Amygdala (tissue), 56 donors: ENCODE data around the gene HEPHL1.
A peak's percentile ranks its signal among the peaks of the same experiment; 100 is the strongest.

Experiments used
- DNase-seq, 56 donors: peaks; one replicate each; lab custom pipeline; 2025; lab: John Stamatoyannopoulos, UW

The HEPHL1 gene

DNA sequence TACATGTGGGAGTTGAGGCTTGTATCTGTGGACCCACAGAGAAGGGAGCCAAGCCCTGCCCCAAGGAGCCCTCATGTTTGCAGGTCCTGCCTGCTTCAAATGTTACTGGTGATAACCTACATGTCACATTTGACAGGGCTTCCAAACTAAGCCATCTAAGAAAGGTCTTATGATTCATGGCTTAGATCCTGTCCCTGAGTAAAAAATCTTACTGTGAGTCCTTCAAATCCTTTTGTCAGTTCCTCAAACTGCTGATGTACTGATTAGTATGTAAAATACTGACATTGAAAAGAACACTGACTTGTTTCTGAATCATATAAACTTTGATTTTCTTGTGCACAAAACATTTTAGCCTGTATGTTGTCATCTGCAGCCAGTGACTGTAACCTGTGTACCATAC, 106.5 kb downstream of the HEPHL1 start:
- no peak for DNase-seq

DNA sequence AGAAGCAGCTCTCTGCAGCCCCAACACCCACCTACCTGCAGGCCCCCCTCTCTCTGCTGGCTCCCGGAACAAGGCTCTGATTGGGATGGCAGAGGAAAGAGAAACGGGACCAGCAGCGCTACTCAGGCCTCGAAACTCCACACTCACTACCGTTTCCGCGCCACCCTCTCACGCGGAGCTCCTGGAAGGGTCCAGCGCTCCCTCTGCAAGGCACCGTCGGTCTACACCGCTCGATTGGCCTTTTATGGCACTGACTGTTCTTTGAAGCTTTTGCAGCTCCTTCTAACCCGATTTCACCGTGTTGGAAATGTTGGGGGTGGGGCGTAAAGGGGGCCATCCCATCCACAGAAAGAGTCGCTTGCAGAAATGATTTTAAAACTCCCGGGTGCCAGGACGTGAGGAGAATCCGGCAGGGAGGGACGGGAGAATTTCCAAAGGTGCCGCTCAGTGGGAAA, 107.2 kb downstream of the HEPHL1 start:
- peak in 7 of 56 donors; percentile 42 to 80 (median 60) for DNase-seq

DNA sequence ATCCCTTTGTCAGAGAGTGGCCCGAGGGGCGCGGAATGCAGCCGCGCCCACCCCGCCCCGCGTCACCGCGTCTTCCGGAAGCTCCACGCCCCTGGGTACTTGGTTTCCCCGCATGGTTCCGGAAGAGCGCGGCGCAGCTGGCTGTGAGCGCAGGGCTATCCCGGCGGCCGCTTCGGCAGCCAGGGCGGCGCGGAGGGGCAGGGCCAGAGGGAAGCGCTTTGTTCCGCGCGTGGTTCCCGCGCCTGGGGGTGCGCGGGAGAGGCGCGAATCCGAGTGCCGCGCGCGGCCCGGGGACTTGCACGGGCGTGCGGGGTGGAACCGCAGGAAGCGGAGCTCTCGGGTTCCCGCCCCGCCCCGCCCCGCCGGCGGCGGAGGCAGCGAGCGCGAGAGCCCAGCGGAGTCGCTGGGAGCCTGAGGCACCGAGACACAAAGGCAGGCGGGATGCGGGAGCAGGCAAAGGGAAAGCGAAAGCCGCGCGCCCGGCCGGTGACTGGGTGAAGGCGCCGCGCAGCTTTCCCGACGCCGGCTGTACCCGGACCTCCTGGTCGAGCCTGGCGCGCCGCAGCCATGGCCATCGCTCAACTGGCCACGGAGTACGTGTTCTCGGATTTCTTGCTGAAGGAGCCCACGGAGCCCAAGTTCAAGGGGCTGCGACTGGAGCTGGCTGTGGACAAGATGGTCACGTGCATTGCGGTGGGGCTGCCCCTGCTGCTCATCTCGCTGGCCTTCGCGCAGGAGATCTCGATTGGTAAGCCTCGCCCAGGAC, 107.8 kb downstream of the HEPHL1 start, which contains the start of gene PANX1:
TSS of gene PANX1 (plus strand) at position 96 of the 766 bp plus-strand sequence. CDS start at position 568, 472 bp downstream.
- peak in 42 of 56 donors; percentile 33 to 82 (median 66) for DNase-seq

DNA sequence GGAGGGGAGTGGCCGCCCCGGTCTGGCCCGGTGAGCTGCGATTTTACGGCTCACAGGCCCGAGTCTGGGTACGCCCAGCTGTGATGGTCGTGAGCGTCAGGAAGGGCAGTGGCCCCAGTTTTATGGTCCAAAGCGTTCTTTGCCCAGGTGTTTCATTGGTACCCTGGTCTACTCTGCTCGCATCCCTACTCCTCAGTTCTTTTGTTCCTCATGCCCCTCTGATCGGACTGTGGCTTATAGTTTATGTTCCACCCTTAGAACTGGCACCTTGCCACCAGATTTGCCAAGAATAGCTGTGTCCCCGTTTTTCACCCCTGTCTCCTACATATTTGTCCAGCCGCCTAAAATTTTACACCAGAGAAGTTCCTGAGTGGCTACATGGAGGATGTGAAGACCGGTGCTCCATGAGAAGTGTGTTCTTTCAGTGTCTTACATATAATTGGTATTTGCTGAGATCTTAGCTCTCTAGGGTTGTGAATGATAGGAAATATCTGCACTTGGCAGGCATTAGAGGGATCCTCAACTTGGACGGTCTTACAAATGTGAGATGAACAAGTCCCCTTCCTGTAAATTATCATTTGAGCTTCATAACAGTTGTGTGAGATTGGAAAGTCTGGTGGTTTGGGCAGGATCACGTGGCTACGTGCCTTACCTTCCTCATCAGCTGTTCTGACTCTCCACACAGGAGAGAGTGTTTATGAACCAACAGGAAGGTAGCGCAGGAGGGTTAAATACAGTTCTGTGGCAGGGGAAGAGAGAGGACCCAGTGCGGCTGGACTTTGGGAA, 108.6 kb downstream of the HEPHL1 start:
- DNase-seq: no peak

DNA sequence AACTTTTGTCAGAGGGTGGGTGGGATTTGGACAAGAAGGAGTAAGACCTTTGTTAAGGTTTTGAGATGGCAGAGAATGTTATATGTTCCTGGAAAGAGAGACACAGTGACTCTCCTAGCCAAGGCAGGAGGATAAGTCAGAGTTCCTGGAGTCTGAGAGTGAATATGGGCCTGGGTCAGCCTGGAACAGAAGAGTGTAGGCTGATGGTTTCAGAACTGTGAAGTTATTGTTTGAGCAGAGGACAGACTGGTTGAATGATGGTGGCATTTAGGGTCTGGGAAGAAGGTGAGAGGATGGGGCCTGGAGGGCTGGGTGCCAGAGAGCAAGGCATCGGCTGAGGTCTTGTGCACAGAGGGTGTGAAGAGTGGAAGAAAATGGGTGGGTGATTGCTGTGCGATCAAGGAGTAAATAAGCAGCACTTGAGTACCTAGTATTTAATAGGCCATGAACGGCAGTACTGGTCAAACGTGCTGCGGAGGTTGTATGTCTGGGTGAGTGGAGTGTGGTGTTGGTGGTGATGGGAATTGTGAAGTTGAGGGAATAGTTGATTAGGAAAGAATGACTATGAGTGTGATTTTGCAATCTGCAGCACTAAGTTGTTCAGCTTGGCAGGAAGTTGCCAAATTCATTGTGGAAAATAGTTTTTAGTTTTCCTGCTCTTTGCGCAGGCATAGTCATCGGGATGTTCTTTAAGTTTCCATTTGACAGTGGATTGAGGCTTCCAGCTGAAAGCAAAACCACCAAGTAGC, 109.3 kb downstream of the HEPHL1 start:
- no peak for DNase-seq

DNA sequence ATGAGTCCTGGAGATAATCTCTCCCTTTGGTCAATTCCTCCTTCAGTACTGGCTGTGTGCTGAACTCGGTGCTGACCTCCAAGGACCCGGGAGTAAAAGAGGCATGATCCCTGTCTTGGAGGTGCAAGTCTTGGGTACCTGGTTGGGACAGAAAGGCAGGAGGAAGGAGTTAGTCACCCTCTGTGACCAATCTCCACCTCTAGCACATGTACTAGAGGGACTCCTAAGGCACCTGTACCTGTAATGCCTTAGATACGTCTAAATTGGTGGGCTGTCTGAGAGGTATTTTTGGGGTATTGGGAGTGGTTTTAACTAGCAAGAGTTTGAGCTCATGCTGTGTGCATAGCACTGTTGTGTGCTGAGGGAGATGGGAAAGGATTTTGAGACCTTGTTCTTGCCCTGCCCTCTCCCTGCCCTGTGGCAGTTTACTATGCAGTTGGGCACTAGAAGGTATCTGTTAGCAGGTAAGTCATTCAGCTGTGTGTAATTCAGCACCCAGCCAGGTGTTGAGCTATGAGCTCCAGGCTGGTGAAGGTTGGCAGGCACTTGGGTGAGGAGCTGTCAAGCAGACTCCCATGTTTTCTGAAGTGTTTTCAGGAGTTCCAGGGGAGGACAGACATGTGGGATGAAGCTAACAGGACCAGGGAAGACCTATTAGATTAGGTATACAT, 110.0 kb downstream of the HEPHL1 start:
- no peak for DNase-seq

DNA sequence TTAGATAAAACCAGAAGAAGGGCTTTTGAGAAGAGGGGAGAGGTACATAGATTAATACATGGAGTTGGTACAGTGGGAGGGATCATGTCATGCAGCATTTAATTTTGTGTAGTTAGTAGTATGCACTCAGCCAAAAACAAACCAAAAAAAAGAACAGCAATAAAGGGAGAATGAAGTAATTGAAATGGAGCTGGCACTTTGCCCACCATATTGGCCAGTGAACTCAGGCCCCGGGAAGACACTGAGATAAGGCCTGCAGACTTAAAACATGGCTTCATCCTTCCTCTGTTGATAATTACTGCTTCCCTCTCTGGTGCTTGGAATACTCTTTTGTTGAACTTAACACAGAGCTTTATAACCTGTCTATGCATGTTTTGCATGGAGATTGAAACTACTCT, 110.6 kb downstream of the HEPHL1 start:
- DNase-seq: no peak

DNA sequence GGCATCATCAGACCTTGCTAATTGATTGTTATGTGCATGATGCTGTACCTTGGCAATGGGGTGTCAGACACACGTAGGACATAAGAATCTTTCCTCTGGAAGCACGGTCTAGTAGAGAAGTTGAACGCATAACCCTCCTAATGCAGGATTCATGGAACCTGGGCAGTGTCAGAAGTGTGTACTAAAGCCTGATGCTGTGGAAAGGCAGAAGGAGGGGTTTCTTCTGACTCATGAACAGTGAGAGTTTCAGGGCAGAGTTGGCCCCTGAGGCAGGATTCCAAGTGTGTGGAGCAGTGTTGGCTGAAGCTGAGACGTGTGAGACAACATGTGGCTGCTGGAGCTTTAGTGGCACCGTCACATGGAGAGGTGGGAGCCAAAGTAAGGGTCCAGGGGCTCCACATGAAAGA, 111.0 kb downstream of the HEPHL1 start:
- no peak for DNase-seq

DNA sequence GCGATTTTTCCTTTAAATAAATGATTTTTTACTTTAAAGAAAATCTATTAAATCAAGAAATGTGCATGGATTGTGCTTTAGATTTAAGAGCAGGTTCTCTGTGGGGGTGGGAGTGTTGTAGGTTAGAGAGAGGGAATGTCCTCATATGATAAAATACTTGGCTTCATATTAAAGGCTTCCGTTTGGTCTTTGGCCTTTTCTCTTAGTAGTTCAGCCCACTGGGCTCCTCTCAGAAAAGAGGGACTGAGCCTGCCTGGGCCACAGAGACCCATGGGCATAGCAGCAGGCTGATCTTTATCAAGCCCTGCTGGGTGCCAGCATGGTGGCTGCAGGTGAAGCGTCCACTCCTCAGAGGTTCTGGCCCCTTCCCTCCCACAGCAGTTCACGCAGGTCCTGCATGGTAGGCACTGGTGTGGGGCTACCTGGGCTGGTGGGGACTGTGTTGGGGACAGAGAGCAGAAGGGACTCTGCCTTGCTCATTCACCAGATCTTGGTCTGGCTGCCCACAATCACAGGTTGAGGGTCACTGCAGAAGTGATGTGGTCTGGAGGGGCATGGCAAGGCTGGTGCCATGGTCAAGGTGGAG, 111.8 kb downstream of the HEPHL1 start:
- no peak for DNase-seq

DNA sequence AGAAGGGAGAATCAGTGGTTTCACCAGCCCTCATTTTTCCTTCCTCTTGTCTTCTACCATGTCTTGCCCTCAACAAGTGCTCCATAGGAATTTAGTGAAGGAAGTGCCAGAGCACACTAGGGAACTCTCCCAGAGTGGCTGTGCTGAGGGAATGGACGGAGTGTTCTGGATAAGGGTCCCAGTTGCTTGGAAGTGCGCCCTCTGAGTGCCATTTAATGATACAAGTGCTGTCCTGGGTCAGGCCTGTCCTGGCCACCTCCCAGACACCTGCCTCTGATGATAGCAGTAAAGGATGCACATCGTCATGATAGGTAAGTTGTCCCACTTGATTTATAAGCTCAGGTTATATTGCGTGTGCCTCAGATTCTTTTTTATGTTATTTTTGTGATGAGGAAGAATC, 112.6 kb downstream of the HEPHL1 start:
- DNase-seq: no peak

DNA sequence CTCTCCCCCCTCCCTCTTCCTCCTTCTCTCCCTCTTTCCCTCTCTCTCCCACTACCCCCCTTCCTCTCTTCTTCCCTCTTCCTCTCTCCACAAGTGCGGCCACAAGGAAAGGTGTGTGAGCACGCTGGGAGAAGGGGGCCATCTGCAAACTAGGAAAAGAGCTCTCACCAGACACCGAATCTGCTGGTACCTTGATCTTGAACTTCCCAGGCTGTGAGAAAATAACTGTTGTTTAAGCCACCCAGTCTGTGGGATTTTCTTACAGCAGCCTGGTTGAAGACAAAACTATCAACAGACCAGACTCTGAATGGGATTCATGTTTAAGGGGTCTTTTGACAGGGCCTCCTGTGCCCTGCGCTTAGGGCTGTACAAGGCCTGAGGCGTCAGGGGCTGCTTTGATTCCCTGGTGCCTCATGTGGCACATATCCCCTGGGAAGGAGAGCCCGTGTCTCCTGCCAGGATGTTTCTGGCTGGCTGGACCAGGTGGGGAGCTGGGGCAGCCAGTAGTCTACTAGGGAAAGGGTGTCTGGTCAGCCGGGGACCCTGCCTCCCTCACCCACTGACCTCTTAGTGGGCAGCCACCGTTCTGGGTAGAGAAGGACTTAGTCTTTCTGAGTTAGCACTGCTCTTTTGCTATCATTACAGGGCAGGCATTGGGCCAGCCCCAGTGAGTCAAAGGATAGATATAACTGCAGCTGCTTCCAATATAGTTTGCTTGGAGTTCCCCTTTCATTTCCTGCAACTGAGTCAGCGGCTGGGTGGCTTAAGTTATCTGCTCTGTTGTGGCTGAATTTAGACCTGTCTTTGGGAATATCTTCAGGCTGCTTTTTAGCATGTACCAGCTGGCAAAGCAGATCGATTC, 113.7 kb downstream of the HEPHL1 start:
- DNase-seq: peak in 10 of 56 donors; percentile 6 to 48 (median 14)

DNA sequence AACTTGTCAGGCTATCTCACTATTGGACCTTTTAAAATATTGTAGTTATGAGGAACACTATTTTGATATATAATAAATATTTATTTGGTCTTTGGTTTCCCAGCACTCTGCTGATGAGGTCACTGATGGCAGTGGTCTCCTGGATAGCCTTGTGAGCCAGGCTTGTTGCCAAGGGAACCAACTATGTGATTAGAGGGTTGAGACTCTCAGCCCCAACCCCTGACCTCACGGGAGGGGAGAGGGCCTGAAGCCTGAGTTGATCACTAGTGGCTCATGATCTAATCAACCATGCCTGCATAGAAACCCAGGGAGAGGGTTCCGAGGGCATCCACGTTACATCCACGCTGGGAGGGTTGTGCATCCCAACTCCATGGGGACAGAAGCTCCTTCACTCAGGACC, 118.3 kb downstream of the HEPHL1 start:
- DNase-seq: no peak

DNA sequence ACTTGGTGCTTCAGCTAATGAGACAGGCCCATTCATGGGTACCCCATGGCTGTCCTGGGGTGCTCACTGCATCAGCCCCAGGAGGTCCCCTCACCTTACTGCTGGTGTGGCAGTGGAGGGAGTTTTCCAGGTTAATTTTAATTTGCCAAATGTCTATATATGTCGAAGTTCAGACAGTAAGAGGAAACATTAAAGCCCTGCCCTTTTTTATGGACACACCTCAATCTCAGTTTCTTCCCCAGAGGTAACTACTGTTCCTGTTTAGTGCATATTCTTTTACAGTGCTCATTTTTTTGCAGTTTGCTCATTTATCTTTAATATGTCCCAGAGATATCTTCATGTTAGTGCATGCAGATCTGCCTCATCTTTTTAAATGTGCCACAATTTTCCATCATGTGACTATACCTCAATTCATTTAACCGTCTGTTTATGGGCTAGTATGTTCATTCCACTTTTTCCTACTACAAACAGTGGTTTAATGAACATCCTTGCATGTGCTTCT, 119.1 kb downstream of the HEPHL1 start:
- DNase-seq: no peak

DNA sequence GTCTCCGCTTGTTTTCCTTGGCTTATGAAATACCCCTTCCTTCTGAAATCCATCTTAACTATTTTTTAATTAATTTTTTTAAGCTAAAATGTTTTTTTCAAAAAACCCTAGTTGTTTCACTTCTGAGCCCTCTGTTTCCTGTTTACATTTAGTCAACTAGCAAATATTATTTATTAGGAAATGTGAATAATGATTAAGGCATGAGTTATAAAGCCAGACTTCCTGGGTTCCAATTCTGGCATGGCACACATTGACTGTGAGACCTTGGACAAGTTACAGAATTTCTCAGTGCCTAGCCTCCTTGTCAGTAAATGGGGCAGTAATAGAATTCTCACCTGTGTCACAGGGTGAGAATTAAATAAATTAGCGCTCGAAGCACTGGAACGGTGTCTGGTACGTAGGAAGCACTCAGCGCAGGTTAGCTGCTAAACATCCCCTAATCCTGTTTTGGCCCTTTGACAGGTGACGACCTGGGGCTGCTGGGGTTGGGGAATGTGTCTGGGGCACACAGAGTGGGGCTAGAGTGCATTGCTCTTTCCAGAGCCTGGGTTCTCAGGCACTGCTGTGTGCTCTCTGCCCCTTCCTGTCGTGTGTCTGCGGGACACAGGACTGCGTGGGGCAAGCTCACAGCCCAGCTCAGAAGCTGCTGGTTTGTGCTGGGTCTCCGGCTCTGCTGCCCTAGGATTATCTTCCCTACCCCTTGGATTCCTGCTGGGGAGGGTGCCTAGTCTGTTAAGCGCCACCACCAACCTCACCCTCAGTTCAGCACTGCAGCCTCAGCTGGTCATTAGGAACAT, 120.6 kb downstream of the HEPHL1 start:
- no peak for DNase-seq

DNA sequence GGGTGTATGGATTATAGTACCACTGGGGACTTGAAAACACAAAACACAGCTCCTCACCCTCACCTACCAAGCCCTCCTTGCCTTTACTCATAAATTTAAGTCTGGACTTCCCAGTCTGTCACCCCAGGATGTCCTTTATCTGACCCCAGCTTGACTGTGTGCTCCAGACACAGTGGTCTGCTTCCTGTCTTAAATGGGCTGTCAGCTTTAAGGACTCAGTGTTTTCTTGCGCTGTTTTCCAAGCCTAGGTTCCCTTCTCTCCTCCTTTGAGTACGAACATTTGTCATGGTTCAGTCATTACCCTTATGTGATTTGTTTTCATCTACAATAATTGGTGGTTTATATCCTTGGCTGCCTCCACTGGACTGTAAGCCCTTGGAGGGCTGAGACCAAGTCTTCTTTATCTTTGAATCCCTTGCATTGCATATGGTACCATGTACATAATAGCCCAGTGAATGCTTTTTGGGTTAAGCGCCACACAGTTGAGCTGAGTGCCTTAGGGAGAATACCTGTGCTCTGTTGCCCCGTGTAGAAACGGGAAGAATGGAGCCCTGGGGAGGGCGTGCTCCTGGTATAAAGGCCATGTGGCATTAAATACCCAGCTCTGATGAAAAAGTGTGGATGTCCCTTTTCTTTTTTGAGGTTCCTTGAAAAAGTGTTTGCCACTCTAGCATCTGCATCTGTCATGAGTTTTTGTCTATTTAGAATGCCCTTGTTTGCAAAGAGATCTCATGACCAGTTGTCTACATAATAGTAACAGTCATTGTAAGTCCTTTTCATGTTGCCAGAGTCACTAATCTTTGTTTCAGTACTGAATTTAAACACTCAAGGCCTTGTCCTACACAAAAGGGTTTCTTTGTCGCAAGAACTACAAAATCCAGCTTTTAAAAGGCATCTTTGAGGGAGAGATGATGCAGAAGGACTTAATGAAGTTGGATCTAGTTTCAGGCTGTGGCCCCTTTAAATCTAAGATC, 121.4 kb downstream of the HEPHL1 start:
- no peak for DNase-seq

DNA sequence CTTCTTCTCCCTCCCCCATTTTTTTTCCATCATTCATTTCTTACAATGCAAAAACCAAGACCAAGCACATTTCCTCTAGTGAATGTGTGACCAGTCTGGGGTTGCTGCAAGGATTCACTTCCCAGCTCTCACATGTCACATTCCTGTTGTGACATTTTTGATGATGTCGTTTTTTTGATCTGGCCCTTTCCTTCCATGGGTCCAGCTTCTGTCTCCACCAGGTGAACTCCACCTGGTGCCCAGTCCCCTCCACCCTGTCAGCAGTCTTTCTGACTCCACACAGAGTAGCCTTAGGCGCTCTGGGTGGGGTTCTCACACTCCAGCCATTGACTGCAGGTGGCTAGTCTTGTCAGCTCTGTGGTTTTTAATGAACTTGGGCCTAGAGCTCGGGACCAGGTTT, 123.1 kb downstream of the HEPHL1 start:
- DNase-seq: no peak

DNA sequence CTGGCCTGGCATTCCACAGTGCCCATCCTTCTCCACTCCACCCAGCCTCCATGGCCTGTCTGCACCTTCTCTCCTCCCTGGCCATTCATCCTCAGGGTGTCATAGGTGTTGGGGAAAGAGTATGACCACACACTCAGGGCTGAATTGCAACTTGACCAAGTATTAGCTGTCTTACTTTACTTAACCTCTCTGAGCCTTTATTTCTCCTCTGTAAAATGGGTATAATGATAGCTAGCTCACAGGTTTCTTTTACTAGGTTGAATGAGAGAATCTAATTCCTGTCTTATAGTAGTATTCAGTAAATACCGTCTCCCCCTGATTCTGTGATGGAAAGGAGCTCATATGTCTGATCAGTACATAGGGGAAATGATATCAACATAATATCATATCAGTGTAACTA, 123.5 kb downstream of the HEPHL1 start:
- no peak for DNase-seq
